Measurements from ENCODE around the gene MRPS24. TPM values are rescaled to one million over a fixed set of nuclear protein-coding genes. Genes with fewer than 3 reads are reported as not detected.
"Not testable (repeated sequence)": the region's sequence is repeated elsewhere in the genome, so short reads cannot be mapped to it uniquely, and the experiment has no call there.

MRPS24 gene
- total RNA-seq, 1 donor from 2014 or later = 38.0 TPM

DNA sequence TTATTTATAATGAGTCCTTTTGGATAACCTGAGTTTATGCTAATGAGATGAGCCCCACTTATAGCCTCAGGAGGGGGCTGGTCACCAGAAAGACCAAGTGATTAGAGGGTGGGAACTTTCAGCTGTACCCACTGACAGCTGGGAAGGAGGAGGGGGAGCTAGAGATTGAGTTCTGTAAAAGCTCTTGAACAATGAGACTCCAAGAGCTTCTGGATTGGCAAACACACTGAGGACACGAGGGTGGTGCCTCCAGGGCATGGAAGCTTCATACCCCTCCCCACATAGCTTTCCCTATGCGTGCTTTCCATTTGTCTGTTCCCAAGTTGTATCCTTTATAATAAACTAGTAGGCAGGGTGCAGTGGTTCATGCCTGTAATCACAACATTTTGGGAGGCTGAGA is 20.3 kb downstream of the MRPS24 start:
- ATAC-seq (no peak), DNase-seq (ENCODE audit: low spot score) (no peak)
- intact Hi-C loops (cut with DNase I) = no loop called here

DNA sequence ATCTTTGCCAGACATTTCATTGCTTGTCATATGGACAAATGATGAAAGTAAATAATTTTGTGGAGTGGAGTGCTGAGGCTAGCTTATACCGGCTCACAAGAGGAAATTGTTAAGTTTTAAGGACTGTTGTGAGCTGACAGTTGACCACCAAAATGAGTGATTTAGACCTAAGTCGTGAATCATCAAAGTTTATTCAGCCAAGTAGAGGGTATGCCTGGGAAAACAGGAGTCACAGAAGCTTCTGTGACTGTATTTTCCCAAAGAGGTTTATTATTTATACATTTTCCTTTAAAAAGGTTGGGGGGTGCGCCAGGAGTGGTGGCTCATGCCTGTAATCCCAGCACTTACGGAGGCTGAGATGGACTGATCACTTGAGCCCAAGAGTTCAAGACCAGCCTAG is 21.8 kb downstream of the MRPS24 start:
- no peak for ATAC-seq
- intact Hi-C loops (cut with DNase I) = no loop called here
- no peak for DNase-seq (ENCODE audit: low spot score)

DNA sequence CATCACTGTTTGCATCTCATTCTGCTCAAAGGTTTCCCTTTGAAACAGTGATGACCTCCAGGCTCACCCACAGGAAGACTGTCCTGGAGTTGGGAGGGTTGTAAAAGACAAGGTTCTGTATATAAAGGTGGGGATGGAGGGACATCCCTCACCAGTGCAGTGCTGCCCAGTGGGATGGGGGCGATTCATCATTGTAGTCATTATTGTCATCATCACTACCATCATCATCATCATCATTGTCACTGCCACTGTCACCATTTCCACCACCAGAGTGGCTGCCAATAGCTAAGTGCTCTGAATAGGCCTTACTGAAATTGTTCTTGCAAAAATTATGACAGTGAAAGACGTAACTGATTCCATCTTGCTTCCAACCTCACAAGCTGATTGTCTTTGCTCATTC is 24.7 kb downstream of the MRPS24 start:
- intact Hi-C loops (cut with DNase I) = no loop called here
- ATAC-seq = no peak
- DNase-seq (ENCODE audit: low spot score) = no peak

DNA sequence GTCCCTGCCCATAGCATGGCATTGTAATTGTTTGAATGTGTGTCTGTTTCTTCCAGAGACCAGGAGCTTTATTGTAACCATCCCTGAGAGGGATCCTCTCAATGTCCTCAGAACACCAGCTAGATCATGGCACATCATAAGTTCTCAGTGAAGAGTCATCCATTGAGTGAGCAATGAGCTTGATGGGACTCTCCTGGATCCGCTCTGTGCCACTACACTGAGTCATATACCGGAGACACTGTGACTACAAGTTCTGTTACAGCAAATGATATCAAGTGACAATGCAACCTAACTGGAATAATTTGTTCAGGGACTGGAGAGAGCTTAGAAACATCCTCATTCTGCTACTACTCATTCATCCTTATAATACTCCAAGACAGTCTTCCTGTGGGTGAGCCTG is 25.1 kb downstream of the MRPS24 start:
- intact Hi-C loops (cut with DNase I) = no loop called here
- ATAC-seq (no peak), DNase-seq (ENCODE audit: low spot score) (no peak)

DNA sequence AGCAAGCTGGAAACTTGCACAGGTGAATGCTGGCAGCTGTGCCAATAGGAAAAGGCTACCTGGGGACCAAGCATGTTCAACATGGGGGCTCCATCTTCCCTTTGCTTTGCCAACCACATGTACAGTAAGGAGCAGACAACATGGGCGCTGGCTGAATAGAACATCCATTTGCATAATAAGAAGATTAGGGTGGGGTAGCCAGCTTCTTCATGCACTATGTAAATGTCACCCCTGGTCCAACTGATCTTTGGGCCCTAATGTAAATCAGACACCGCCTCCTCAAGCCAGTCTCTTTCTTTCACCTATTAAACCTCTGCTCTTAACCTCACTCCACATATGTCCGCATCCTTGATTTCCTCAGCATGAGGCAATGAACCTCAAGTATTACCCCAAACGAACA is 26.0 kb downstream of the MRPS24 start:
- ATAC-seq = no peak
- intact Hi-C loops (cut with DNase I) = no loop called here
- no peak for DNase-seq (ENCODE audit: low spot score)

DNA sequence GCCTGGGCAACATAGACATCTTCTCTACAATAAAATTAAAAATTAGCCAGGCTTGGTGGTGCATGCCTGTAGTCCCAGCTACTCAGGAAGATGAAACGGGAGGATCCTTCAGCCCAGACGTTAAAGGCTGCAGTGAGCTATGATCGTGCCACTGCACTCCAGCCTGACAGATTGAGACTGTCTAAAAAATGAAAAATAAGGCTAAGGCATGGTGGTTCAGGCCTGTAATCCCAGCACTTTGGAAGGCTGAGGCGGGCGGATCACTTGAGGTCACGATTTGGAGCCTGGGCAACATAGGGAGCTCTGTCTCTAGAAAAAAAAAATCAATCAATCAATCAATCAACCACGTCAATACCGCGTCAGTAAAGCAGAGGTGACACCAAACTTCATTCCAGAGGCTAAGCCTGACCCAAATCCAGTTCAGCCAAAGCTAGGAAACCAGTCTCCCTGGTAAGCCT is 31.1 kb downstream of the MRPS24 start:
- intact Hi-C loops (cut with DNase I) = loop anchor here (10.0 kb wide), 1 partner anchor 113 kb away; the partner anchor contains the start of gene COA1
- ATAC-seq (no peak), DNase-seq (ENCODE audit: low spot score) (no peak)

DNA sequence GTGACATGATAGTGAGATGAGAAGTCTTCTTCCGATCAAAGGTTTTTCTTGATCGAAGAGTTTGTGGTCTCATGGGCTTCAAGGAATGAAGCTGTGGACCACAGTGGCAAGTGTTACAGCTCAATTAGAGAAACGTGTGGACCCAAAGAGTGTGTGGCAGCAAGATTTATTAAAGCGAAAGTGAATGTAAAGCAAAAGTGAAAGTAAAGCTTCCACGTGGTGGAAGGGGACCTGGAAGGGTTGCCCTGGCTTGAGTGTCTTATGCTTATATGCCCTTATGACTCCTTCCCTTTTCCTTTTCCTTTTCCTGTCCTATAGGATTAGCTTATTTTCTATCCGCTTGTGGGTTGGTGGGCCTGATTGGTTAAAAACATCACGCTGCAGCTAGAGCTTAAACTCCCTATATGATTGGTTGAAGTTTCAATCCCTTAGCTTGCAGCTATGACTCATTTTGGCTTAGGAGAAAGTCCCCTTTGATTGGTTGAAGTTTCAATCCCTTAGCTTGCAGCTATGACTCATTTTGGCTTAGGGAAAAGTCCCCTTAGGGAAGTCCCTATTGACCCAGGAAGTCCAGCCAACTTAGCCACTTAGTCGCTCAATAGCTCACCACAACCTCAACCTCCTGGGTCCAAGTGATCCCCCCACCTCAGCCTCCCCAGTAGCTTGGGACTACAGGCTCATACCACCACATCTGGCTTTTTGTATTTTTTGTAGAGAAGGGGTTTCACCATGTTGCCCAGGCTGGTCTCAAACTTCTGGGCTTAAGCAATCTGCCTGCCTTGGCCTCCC is 34.7 kb downstream of the MRPS24 start:
- ATAC-seq (no peak), DNase-seq (ENCODE audit: low spot score) (no peak)
- intact Hi-C loops (cut with DNase I) = loop anchor here (10.0 kb wide), 1 partner anchor 110 kb away; the partner anchor contains the start of gene COA1

DNA sequence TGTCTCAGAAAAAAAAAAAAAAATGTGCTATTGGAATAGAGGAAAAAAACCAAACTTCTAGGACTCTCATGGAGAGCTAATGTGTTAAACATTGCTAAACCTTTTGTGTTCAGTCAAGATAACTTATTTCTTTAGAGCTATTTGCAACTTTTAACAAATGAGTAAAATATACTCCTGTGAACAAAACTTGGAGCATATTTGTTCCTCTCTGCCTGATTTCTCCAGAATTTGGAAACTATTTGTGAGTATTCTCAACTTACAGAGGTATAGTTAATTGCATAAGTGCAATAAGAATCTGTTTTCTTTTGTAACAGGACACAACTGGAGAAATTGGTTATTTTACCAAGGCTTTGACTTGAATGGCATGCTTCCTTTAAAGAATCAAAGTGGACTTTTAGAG is 38.4 kb downstream of the MRPS24 start:
- not testable (repeated sequence) for ATAC-seq; DNase-seq (ENCODE audit: low spot score)
- intact Hi-C loops (cut with DNase I) = loop anchor here (10.0 kb wide), 1 partner anchor 106 kb away; the partner anchor contains the start of gene COA1

DNA sequence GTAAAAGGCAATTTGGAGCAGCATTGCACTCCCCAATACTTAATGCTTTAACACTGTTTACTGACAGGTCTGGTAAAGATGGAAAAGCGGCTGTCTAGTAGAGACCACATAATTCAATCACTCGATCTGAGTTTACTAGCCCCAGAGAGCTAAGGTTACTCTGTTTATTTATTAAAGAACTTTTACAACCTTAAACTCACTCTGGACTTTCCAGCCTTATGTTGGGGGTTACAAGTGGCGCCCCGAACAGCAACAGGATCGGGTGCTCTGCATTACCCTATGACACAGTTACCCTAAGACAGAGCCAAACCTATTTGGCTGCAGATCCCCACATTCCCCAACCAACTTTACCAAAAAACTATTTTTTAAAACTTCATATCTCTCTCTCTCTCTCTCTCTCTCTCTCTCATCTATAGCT is 43.9 kb downstream of the MRPS24 start:
- ATAC-seq (no peak), DNase-seq (ENCODE audit: low spot score) (no peak)
- intact Hi-C loops (cut with DNase I) = no loop called here

DNA sequence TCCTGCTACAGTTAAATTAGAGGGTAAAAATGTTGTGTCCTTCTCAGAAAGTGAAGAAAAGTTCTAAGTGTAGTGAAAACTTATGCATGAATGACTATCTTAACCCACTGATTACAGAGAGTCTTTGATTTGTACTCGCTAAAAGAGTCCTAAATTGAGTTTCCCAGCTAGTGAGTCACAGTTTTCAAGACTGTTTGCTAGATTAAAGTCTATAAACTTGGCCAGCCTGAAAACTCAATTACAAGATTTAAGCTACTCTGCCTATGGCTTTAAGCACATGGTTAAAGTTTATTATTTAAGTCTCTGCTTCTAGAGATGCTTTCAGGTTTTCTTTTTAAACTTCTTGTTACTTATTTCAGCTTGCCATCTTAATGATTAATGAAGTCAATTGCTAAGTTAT is 44.4 kb downstream of the MRPS24 start:
- intact Hi-C loops (cut with DNase I) = no loop called here
- ATAC-seq (no peak), DNase-seq (ENCODE audit: low spot score) (no peak)

DNA sequence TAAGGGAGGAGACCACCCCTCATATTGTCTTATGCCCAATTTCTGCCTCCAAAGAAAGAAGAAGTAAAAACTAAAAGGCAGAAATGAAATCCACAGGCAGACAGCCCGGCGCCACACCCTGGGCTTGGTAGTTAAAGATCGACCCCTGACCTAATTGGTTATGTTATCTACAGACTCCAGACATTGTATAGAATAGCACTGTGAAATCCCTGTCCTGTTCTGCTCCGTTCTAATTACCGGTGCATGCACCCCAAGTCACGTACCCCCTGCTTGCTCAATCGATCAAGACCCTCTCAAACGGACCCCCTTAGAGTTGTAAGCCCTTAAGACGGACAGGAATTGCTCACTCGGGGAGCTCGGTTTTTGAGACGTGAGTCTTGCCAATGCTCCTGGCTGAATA is 44.8 kb downstream of the MRPS24 start:
- intact Hi-C loops (cut with DNase I); ATAC-seq: not testable (repeated sequence)

DNA sequence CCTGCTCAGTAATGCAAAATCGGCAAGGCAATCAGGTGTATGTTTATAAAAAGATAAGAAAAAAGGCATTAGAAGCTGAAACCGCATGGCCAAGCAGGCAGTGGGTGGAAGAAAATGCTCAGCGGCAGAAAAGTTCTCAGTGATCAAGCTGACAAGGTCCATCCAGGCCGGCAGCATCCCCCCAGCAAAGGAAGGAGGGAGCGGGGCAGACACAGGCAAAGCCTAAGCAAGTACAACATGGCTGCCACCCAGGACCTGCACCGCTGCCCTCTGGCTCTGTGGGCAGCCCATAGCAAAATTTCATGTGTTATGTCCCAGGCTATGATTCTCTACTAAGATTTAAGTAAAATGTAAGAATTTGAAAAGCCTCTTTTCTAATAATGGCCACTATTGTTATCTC is 45.4 kb downstream of the MRPS24 start:
- ATAC-seq (no peak), DNase-seq (ENCODE audit: low spot score) (no peak)
- intact Hi-C loops (cut with DNase I) = no loop called here

More for the DNA sequence above, 44.8 kb downstream of the MRPS24 start:
- not testable (repeated sequence) for DNase-seq (ENCODE audit: low spot score)

DNA sequence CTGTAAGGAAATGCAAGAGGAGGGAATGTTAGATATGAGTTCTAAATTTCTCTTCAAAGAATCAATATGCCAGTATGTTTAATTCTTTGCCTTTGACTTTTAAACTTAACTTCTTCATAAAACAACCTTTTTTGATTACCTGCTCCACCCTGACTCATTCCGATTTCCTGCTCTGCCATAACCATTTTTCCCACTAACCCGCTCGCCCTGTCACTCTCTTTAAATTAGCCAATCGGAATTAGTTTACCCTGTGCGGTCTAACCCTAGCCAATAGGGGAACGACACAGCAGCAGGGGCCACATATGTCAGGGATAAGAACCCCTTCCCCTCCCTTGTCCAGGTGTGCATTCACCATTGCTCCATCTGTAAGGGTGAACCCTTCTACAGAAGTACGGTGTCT is 45.9 kb downstream of the MRPS24 start:
- intact Hi-C loops (cut with DNase I); DNase-seq (ENCODE audit: low spot score); ATAC-seq: not testable (repeated sequence)

Other genes starting within 250 kb of the MRPS24 start
- gene COA1, start 140.0 kb downstream of the MRPS24 start, total RNA-seq = 56.8 TPM
- 64.4 TPM for gene BLVRA, start 110.8 kb downstream of the MRPS24 start, total RNA-seq
- 42.8 TPM for gene URGCP, start 37.1 kb upstream of the MRPS24 start, total RNA-seq
- gene UBE2D4, start 56.9 kb upstream of the MRPS24 start, total RNA-seq = 19.2 TPM
- gene SPDYE1, start 128.4 kb upstream of the MRPS24 start, total RNA-seq = not detected
- gene DBNL, start 175.2 kb upstream of the MRPS24 start, total RNA-seq = 85.1 TPM
- gene PGAM2, start 196.1 kb upstream of the MRPS24 start, total RNA-seq = 0.85 TPM
- 25.6 TPM for gene POLM, start 213.0 kb upstream of the MRPS24 start, total RNA-seq
- gene AEBP1, start 234.8 kb upstream of the MRPS24 start, total RNA-seq = 236 TPM